Stimulated activated CD4-positive, alpha-beta T cell treated with anti-CD3 and anti-CD28 coated beads, Interleukin-4, amount 100 ng/mL, for 48 hours (primary cell): ENCODE data around the gene MATN3.

ENCODE experiments used
- DNase-seq, 2 donors: peaks; one replicate each; pipeline ENCODE4 v3.0.0-alpha.2; 2020; ENCODE audit warnings: low read depth in 2 of 2

Gene MATN3

DNA sequence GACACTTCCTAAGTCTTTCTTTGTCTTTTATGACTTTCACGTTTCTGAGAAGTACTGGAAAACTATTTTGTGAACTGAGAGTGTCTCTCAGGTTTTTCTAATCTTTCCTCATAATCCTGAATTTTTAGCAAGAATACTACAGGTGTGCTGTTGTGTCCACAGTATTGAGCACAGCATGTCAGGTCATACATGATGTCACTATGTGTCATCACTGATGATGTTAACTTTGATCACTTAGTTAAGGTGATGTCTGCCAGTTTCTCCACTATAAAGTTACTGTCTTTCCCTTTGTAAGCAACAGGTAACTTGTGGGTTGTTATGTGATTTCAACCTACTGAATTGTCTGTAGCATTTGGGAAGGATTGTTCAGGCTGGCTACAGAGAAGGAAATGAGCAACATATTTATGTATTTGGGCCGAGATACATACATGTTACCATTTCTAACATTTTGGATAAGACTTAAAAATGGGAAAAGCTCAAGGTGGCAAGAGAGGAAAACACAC lies 11.1 kb downstream of the MATN3 start:
- DNase-seq: no peak

DNA sequence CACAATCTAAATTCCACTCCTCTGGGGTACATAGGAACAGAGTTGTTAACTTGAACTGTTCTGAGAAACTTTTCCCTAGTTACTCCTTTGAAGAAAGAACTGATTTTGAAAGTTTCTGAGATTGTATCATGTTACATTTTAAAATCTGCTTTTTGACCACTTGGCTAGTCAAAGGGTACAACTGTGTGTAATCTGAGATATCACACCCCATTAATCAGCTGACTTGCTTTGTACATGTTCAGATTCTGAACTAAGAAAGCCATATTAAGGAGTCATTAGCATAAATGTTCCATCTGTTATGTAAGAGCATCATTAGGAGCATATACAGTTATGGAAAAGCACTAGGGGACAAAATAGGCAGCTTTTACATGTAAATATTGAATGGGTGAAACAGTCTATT lies 18.7 kb downstream of the MATN3 start:
- DNase-seq: no peak

DNA sequence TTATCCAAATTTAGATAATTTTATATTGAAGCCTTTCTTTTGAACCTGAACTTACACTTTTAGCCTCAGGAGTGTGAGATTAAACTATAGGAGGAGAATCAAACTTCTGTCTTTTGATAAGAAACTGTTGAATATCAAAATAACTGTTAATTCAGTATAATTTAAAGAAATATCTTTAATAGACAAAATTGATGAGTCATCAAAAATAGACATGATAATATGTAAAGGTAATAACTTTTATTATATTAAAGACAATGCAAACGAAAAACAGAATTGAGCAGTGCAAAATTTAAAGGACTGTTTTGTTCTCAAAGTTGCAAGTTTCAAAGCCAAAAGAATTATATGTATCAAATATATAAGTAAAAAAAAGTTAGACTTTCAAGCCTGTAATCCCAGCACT lies 20.6 kb downstream of the MATN3 start:
- DNase-seq: no peak

DNA sequence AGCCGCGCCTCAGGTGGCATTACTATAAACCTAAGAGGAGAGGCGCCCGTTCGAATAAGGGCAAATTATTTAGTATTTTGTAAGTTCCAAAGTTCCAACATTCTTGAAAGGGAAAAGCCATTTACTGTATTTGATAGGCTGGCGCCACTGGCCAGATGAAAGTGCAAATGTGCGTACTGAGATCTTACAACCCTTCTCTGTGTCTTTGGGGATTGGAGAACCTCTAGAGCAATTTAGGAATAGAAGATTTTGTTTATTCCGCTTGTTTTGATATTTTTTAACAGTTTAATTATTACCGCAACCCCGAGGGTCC lies 22.1 kb downstream of the MATN3 start:
- no peak for DNase-seq

DNA sequence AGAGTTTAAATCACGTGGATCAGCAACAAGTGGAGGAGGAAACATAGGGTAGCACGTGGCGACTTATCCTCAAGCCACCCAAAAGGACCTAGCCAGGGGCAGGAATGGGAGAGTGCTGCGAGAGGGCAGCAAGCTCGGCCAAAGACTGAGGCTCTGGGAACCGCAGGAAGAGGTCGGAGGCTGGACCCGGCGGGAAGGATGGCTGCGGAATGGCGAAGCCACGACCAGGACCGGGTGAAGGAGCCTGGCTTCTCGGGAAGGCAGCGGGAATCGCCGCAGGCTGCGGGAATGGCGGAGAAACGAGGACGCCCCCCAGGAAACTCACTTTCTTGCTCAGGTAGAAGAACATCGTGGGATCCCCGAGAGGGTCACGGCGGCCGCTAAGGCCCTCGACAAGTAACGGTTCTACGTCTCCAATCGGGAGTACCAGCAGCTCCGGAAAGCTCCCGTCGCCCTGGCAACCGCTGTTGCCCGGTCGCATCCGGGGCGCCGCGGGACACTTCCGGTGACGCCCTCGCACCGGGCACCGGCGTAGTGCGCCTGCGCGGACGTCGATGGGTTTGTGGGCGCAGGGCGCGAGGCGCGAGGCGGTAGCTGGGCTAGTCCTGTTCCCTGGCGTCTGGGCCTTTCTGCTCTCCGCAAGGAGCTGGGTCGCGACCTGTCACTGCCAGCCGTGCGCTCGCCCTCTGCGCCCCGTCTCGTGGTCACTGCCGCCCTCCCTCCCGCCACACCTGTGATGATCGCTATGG lies 22.6 kb downstream of the MATN3 start, which contains the start of gene WDR35:
Gene WDR35 (minus strand): TSS at position 439 of the 749 bp plus-strand sequence. CDS start 90 bp downstream, at position 349.
- DNase-seq: peak; percentile 89 to 95

DNA sequence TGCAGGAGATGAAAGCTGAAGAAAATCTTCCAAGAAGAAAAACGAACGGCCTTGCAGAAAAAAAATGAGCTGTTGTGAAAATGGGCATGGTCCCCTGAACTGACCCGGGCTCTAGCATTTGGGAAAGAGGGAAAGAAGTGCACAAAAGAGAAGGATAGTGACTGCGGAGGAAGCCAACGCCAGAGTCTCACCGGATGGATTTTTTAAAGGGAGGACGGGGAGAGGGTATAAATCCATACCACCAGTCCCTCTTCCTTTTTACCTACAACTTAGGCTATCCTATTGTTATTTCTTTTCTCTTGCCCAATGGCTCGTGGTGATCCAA lies 23.2 kb downstream of the MATN3 start:
- DNase-seq: no peak

DNA sequence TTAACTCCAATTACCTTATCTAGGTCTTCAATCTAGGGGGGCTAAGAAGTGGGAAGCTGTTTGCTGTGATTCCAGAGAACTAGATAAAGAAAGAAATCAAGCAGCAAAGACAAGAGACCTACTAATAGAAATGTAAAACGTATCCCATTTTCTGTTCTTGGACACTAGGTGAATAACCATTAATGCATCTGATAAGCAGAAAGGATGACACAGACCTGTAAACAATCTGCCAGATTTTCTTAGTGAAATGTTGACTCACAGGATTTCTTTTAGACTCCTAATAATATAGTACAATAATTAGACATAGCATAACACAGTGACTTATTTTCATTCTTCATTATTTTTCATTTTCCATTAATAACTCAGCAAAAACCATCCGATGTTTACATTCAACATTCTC lies 23.9 kb downstream of the MATN3 start:
- DNase-seq: no peak

DNA sequence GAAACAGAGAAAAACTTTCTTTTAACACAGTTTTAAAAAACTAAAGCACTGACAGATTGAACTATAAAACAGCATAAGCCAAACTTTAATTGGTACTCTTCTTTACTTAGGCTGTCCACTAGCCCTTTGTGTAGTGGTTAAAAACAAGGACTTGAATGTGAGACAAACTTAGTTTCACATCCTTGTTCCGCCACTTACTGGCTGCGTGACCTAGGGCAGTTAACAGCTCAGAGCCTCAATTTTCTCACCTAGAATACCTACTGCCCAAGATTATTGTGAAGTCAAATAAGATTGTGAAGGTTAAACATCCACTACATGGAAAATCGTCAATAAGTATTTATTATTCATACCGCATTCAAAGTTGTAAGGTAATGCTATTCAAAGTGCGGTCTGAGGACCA lies 24.5 kb downstream of the MATN3 start:
- DNase-seq: no peak

DNA sequence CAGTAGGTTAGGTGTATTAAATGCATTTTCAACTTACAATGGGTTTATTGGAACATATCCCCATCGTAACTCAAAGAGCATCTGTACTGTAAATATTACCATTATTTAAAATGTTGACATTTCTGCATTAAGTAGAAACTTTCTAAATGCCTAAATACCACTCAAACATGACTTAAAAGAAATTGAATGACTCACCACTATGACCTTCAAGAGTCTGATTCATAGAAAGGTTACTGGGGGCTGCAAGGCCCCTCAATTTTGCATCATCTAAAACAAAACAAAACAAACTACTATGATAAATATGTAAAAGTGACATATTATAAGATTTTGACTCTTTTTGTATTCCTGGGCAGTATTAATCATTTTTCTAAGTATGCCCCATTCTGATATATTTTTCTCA lies 30.2 kb downstream of the MATN3 start:
- DNase-seq: no peak

DNA sequence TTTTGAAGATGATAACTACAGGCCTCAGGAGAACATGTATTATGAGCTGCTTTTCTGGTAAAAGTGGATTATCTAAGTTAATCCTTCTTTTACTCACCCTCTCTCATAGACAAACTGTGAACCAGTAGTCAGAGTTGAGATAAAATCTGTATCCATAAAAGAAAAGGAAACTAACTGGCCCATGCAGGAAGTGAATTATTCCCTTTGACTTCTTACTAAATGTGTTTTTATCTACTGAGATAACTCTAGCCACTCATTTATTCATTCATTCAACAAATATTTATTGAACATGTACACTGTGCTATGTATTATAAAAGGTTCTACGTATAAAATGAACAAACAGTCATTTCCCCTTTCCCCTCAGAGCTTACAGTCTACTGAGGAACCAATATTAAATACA lies 32.5 kb downstream of the MATN3 start:
- DNase-seq: no peak

DNA sequence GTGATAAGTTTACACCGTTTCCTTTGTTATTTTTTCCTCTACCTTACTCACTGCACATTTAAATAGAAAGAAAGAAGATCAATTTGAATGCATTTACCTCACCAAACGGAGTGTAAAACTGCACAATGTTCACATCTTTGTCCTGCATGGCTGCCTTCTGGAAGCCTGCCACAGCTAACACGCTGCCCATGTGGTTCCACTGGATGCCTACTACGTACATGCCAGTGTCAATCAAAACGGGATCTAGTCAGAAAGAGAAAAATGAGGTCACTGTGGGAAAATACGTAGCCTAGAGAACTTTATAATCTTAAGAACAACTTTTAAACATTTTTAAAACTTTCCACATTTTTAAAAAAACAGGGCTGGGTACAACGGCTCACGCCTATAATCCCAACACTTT lies 39.0 kb downstream of the MATN3 start:
- no peak for DNase-seq

DNA sequence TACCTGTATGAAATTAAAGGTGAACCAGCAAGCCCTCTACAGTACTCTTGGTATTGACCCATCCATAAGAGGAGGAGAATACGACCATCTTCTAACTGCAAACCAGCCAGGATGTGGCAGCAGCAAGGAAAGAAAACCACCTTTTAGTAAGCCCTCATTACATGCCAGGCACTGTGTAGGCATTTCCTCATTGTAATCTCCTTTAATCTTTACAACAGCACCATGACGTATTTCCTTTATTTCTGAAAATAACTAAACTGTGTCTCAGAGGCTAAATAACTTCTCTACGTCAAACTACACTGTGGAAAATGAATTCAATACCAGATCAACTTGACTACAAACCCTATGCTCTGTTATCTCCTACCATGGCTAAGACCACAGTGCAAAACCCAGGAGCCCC lies 40.8 kb downstream of the MATN3 start:
- no peak for DNase-seq

DNA sequence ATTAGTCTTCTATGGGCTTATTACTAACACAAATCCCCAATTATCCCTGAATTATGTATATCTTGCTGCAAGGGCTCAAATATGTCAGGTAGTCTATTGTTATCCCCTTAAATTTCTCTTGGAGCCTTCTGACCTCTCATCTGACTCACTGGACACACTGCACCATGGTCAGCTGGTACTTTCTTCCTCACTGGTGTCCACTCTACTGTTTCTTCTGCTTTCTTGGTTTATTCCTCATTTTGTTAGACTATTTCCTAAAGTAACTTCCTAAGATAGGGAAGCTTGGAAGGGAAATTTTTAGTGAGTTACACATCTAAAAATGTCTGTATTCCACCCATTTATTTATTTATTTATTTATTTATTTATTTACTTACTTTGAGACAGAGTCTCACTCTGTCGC lies 49.1 kb downstream of the MATN3 start:
- DNase-seq: no peak

DNA sequence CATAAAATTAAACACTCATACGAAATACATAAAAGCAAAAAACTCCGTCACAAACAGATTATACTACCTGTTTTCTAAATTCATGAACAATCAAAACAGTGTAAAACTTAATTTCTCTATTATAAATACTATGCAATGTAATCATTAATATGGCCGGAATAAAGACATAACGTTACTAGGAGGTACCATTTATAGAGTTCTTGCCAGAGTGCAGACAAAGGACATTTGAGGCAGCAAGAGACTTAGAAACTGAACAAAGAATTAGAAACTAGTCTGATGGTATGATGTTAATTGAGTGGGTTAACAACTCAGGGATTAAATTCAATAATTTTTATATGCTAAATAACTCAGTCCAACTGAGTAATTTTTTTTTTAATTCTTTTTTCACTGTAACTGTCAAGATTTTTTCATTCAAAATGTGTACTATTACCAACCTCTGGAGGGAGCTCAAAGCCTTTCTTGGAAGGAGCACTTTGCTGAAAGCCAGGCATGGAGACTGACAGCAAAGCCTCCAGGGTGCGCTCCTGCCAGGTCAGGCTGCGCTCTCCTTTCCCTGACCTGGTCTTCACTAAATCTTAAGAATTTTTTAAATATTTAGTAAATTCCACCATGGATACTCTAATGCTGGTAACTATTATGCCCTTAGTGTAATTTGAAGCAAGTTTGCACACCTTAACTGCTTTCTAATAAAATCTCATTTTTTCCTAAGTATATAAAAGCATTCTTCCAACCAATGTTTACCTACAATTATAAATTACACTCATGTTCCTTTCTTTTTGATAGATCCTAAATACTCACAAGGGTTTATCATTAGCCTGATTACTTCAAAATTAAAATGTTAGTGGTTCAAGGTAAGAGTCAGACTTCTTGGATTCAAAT lies 56.7 kb downstream of the MATN3 start:
- DNase-seq: peak; percentile 4 to 6

DNA sequence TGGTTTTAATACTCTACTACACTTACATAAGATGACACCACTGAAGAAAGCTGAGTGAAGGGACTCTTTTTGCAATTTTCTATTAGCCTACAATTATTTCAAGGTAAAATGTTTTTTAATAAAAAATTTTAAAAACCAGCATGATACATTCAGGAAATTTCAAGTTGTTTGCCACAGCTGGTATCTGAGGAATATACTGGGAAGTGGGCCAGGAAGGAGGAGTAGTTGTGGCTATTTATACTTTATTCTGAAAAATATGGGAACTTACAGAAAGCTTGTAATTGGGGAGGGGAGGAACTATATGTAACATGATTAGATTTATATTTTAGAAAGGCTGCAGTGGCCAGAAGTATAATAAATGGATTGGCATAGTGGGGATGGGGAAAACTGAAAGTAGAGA lies 63.4 kb downstream of the MATN3 start:
- DNase-seq: no peak

DNA sequence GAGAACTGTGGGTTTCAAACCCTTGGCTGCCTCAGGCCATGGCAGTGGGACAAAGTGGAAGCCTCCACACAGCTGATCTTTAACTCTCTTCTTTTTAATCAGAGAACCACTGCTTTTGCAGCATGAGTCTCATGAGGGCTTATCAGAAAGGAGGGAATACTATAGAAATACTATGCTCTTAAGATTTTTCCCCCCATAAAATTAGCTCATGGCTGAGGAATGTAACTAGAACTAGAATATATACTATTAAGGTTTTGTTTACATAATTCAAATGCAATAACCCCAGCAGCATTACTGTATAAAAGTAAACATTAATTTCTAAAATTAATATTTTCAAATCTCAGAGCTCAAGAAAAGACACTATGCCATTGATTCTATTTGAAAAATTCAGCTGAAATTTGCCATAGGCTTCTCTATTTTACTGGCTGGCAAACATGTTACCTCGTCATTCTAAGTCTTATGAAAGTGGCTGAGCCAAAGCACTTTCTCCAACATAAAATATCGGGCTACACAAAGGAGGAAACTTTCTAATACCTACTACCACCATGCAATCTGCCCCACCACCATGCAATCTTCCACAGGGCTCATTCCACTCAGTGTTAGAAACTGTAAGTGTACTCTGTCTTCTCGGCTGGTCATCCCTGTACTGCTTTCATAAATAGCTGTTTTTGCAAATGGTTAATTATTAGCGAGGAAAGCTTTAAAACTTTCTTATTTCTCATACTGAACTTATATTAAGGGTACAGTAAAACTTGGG lies 65.1 kb downstream of the MATN3 start:
- DNase-seq: no peak

DNA sequence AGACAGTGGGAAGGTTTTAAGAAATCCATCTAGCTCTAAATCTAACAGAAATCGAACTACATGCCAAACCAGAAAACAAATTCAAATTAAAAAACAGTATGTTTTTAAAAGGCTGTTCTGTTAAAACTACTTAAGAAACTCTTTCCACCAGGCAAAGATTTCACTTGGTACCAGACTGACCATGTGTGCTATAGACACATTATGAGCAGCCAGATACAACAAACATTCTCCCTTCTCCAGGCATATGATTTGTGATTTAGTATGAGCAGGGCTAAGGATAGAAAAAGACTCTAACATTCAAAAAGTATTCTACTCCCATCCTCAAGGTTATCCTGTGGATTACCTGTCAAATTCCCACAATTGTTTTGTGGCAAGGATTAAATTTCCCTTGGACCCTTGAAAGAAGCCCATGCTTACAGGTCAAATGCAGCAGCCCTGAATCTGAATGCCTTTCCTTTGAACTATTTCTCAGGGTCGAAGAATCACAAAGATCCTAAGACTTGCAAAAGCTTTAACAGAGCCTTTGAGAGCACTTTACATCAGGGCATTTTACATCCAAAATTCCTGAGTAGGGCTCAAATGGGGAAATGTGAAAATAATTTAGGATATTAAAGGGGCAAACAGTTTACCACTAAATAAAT lies 68.1 kb downstream of the MATN3 start:
- no peak for DNase-seq

DNA sequence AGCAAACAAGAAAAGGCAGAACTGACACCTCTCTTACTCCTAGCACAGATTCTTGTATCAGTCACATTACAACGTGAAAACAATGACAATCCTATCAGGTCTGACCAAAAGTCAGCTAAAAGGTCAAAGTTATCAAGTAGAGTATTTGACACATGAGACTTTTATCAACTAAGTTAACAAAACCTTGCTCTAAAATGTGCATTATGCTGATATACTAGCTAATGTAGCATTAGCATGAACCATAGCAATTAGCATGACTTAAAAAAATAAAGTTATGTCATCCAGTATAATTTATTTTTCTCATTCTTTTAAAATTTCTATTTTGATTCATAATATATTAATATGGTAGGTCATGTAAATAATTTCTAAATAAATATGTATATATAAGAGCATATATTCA lies 69.3 kb downstream of the MATN3 start:
- DNase-seq: no peak

DNA sequence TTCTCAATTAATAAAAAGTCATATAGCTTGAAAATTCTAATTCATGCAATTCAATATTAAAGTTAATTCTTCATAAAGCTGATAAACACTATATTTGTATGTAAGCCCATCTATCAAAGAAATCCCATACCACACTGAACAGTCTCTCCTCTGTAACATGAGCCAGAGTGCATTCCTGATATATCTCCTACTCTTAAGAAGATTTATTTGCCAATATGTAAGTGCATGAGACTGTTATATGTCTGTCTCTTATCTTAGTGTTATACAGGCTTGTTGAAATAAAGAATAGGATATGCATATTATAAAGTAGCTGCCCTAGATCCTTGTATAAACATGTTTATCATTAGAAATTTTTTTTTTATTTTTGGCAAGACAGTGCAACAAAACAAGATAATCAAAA lies 70.3 kb downstream of the MATN3 start:
- DNase-seq: no peak
